ENCODE data around the gene CDPF1.

- no peak for TF ChIP-seq EP300 (IDR thresholded peaks at IDR 0.05)
- TF ChIP-seq, protein P1, sequence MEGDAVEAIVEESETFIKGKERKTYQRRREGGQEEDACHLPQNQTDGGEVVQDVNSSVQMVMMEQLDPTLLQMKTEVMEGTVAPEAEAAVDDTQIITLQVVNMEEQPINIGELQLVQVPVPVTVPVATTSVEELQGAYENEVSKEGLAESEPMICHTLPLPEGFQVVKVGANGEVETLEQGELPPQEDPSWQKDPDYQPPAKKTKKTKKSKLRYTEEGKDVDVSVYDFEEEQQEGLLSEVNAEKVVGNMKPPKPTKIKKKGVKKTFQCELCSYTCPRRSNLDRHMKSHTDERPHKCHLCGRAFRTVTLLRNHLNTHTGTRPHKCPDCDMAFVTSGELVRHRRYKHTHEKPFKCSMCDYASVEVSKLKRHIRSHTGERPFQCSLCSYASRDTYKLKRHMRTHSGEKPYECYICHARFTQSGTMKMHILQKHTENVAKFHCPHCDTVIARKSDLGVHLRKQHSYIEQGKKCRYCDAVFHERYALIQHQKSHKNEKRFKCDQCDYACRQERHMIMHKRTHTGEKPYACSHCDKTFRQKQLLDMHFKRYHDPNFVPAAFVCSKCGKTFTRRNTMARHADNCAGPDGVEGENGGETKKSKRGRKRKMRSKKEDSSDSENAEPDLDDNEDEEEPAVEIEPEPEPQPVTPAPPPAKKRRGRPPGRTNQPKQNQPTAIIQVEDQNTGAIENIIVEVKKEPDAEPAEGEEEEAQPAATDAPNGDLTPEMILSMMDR (IDR thresholded peaks at IDR 0.05): no peak
Observed at GRCh38 chr22:46219636-46220035, 30.5 kb downstream of the CDPF1 start.
